Neural crest cell (in vitro differentiated cells): ENCODE data around the gene PRSS50. TPM values are rescaled to one million over a fixed set of nuclear protein-coding genes. Genes with fewer than 3 reads are reported as not detected.

Experiments used
- DNase-seq: peaks from one replicate; pipeline ENCODE4 v3.0.0; 2021; ENCODE audit warnings: low read depth, mixed read lengths, low spot score
- H3K27ac Mint-ChIP-seq: one replicate; pipeline ENCODE4 v1.8.0; 2021; ENCODE audit warnings: mild to moderate bottlenecking, mixed read lengths; ENCODE audit not compliant: unreplicated experiment
- H3K27me3 Mint-ChIP-seq: 2 replicates; pipeline ENCODE4 v1.8.0; 2021; ENCODE audit warnings: low read depth, mild to moderate bottlenecking, mixed read lengths
- H3K36me3 Mint-ChIP-seq: 2 replicates; pipeline ENCODE4 v1.8.0; 2021; ENCODE audit warnings: low read depth, mild to moderate bottlenecking, mixed read lengths
- H3K4me1 Mint-ChIP-seq: 2 replicates; pipeline ENCODE4 v1.8.0; 2021; ENCODE audit warnings: mixed read lengths
- H3K4me3 Mint-ChIP-seq: one replicate; pipeline ENCODE4 v1.8.0; 2021; ENCODE audit warnings: mild to moderate bottlenecking, mixed read lengths
- H3K9me3 Mint-ChIP-seq: 2 replicates; pipeline ENCODE4 v1.8.0; 2021; ENCODE audit warnings: mixed read lengths
- CTCF ChIP-seq: fragments of 200-600 bp; sonication (generic); conservative IDR thresholded peaks from 2 replicates; pipeline ENCODE4 v1.5.0; 2021; ENCODE audit warnings: antibody characterized with exemption, mild to moderate bottlenecking
- total RNA-seq: library from RNA; stranded (reverse); gene quantifications from 2 replicates; pipeline ENCODE4 v1.2.1, GENCODE V29; 2021

Gene PRSS50
- total RNA-seq, 1 donor from 2014 or later = 0.35 TPM

- Mint-ChIP-seq H3K4me1 (no peaks in the 10 kb centered on the region), H3K27ac (no peak overlapping the region), H3K36me3 (no peaks in the 10 kb centered on the region), H3K4me3 (no peak overlapping the region), H3K27me3 (no peaks in the 10 kb centered on the region), H3K9me3 (no peaks in the 10 kb centered on the region)
- no peak for DNase-seq
- TF ChIP-seq CTCF = no peak
Observed at GRCh38 chr3:46673151-46674030, 44.3 kb downstream of the PRSS50 start.

GRCh38 chr3:46672349-46672695, 45.3 kb downstream of the PRSS50 start:
- no peak for TF ChIP-seq CTCF
- no peaks in the 10 kb centered on the region for H3K36me3 Mint-ChIP-seq
- H3K9me3 Mint-ChIP-seq = no peaks in the 10 kb centered on the region
- H3K27ac Mint-ChIP-seq = no peak overlapping the region
- H3K4me3 Mint-ChIP-seq = no peak overlapping the region
- no peak for DNase-seq
- H3K27me3 Mint-ChIP-seq = no peaks in the 10 kb centered on the region
- H3K4me1 Mint-ChIP-seq = no peaks in the 10 kb centered on the region

GRCh38 chr3:46671541-46672348, 45.9 kb downstream of the PRSS50 start:
- Mint-ChIP-seq H3K36me3 (no peaks in the 10 kb centered on the region), H3K4me3 (no peak overlapping the region), H3K4me1 (no peaks in the 10 kb centered on the region), H3K27ac (no peak overlapping the region), H3K27me3 (no peaks in the 10 kb centered on the region), H3K9me3 (no peaks in the 10 kb centered on the region)
- TF ChIP-seq CTCF = no peak
- DNase-seq = no peak

- H3K9me3 Mint-ChIP-seq = no peaks in the 10 kb centered on the region
- H3K4me3 Mint-ChIP-seq = no peak overlapping the region
- H3K27ac Mint-ChIP-seq = no peak overlapping the region
- no peaks in the 10 kb centered on the region for H3K27me3 Mint-ChIP-seq
- H3K36me3 Mint-ChIP-seq = no peaks in the 10 kb centered on the region
- no peak for DNase-seq
- no peaks in the 10 kb centered on the region for H3K4me1 Mint-ChIP-seq
- TF ChIP-seq CTCF = no peak
Observed at GRCh38 chr3:46670891-46671427, 46.7 kb downstream of the PRSS50 start.

- TF ChIP-seq CTCF = no peak
- H3K4me1 Mint-ChIP-seq = no peaks in the 10 kb centered on the region
- H3K9me3 Mint-ChIP-seq = no peaks in the 10 kb centered on the region
- DNase-seq = no peak
- H3K4me3 Mint-ChIP-seq = no peak overlapping the region
- no peaks in the 10 kb centered on the region for H3K36me3 Mint-ChIP-seq
- H3K27me3 Mint-ChIP-seq = no peaks in the 10 kb centered on the region
- peak overlapping the region; percentile 43 for H3K27ac Mint-ChIP-seq
Observed at GRCh38 chr3:46670000-46670890, 47.4 kb downstream of the PRSS50 start.
